RPMI8226 (cell line): ENCODE data around the gene CD300C.
A peak's percentile ranks its signal among the peaks of the same experiment; 100 is the strongest.
"Not testable (repeated sequence)": the region's sequence is repeated elsewhere in the genome, so short reads cannot be mapped to it uniquely, and the experiment has no call there.

Experiments
- DNase-seq: peaks from one replicate; pipeline ENCODE4 v3.0.0-alpha.2; 2015

The CD300C gene

GRCh38 chr17:74545843-74546230 is at the start of gene CD300C:
TSS of gene CD300C (minus strand) at chr17:74546115. CDS start at chr17:74545782, 333 bp downstream.
- DNase-seq, result peak; percentile 49

GRCh38 chr17:74595037-74595750 is 49.3 kb upstream of the CD300C start:
- DNase-seq, result no peak

GRCh38 chr17:74592087-74592990 is 46.4 kb upstream of the CD300C start, which contains the start of gene CD300LD:
TSS of gene CD300LD (minus strand) at chr17:74592283. CDS start at chr17:74592202, 81 bp downstream.
- DNase-seq, result peak; percentile 79

- DNase-seq, result no peak
Observed at GRCh38 chr17:74591503-74591902, 45.6 kb upstream of the CD300C start.

GRCh38 chr17:74585711-74586110 is 39.8 kb upstream of the CD300C start:
- DNase-seq, result no peak

- no peak for DNase-seq
Observed at GRCh38 chr17:74584292-74585060, 38.6 kb upstream of the CD300C start.

GRCh38 chr17:74582633-74583032 is 36.7 kb upstream of the CD300C start:
- DNase-seq, result no peak

- no peak for DNase-seq
Observed at GRCh38 chr17:74579900-74580299, 34.0 kb upstream of the CD300C start.

- DNase-seq, result no peak
Observed at GRCh38 chr17:74578979-74579378, 33.1 kb upstream of the CD300C start.

GRCh38 chr17:74574489-74575142 is 28.7 kb upstream of the CD300C start:
- DNase-seq, result no peak

GRCh38 chr17:74573635-74574034 is 27.7 kb upstream of the CD300C start:
- not testable (repeated sequence) for DNase-seq

GRCh38 chr17:74573169-74573568 is 27.3 kb upstream of the CD300C start:
- peak; percentile 30 for DNase-seq

- DNase-seq, result no peak
Observed at GRCh38 chr17:74571621-74572270, 25.8 kb upstream of the CD300C start.

GRCh38 chr17:74569020-74570003 is 23.4 kb upstream of the CD300C start:
- peak; percentile 94 for DNase-seq

- no peak for DNase-seq
Observed at GRCh38 chr17:74568106-74568873, 22.4 kb upstream of the CD300C start.

- DNase-seq, result peak; percentile 43
Observed at GRCh38 chr17:74567397-74567796, 21.5 kb upstream of the CD300C start, which contains the start of gene CD300H. TSS of gene CD300H (minus strand) at chr17:74567509.

- peak; percentile 62 for DNase-seq
Observed at GRCh38 chr17:74566132-74566753, 20.3 kb upstream of the CD300C start.

- no peak for DNase-seq
Observed at GRCh38 chr17:74565126-74565525, 19.2 kb upstream of the CD300C start.

GRCh38 chr17:74563358-74563757 is 17.4 kb upstream of the CD300C start:
- no peak for DNase-seq
